Mesodermal cell (in vitro differentiated cells): ENCODE measurements around the gene CTU1.

Source experiments
- H3K27ac ChIP-seq: 2 replicates; pipeline ENCODE4 v1.7.0; 2013; ENCODE audit warnings: mild to moderate bottlenecking, low read depth, low read length, moderate library complexity; ENCODE audit not compliant: severe bottlenecking
- H3K36me3 ChIP-seq: 2 replicates; pipeline ENCODE4 v1.7.1; 2013; ENCODE audit warnings: mild to moderate bottlenecking, low read length, moderate library complexity; ENCODE audit not compliant: control insufficient read depth, insufficient read depth
- H3K4me1 ChIP-seq: one replicate; pipeline ENCODE4 v1.7.1; 2013; ENCODE audit warnings: mild to moderate bottlenecking, low read length; ENCODE audit not compliant: insufficient read depth, control insufficient read depth, poor library complexity, severe bottlenecking
- H3K4me3 ChIP-seq: 2 replicates; pipeline ENCODE4 v1.7.0; 2013; ENCODE audit warnings: low read length, control low read depth, mild to moderate bottlenecking; ENCODE audit not compliant: insufficient read depth, poor library complexity, severe bottlenecking; ENCODE audit errors: extremely low read depth
- H3K9me3 ChIP-seq: 2 replicates; pipeline ENCODE4 v1.7.1; 2013; ENCODE audit warnings: mild to moderate bottlenecking, low read length, moderate library complexity; ENCODE audit not compliant: control insufficient read depth
- WGBS, 2 experiments: methylation state at CpG; one replicate each; pipeline ENCODE4 v1.1.5; 2013; ENCODE audit warnings: missing lambda C conversion rate in 2 of 2; ENCODE audit not compliant: insufficient coverage in 2 of 2; 5-methylcytosine and 5-hydroxymethylcytosine counted together

Gene CTU1

DNA sequence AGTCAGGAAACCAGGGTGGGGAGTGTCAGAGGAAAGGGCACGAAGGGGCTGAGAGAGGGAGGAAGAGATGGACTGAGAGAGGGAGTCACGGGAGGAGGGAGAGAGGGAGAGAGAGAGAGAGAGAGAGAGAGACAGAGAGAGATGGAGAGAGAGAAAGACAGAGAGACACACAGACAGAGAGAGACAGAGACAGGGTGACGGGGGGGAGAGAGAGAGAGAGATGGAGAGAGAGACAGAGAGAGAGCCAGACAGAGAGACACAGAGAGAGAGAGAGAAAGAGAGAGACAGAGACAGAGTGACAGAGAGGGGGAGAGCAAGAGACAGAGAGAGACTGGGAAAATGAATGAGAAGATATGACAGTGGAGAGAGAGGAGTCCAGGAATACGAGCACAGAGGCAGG, 25.0 kb downstream of the CTU1 start:
- no peaks in the 10 kb centered on the region for H3K4me1 ChIP-seq
- H3K27ac ChIP-seq = no peak overlapping the region
- H3K4me3 ChIP-seq = no peak overlapping the region
- 71 to 72% methylated on average over 4 of the region's 4 CpGs for WGBS, 2 experiments
- no peaks in the 10 kb centered on the region for H3K36me3 ChIP-seq
- no peaks in the 10 kb centered on the region for H3K9me3 ChIP-seq

- WGBS, 2 experiments = 41 to 66% methylated on average over 3 to 6 of the region's 7 CpGs
- H3K36me3 ChIP-seq = no peaks in the 10 kb centered on the region
Observed at GRCh38 chr19:51082611-51083010, 25.6 kb downstream of the CTU1 start, which contains the start of gene KLK14. Gene KLK14 (minus strand): TSS chr19:51082887. CDS start chr19:51082614, 273 bp downstream.

DNA sequence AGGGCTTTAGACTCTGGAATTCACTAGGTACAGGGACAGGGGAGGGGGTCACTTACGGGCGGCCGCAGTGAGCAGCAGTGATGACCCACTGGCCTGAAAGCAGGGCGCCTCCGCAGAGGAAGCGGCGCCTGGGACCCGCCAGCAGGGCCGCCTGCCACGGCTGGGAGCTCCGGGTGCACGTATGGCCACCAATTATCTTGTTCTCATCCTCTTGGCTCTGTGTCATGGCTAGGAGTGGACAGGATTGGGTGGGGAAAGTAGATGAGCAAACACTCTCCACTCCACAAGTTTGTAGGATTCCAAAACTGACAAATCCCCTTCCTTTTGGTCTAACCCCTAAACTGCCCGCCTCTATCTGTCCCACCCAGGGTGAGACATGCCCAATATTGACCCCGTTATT, 26.7 kb downstream of the CTU1 start:
- Histone ChIP-seq H3K36me3 (no peaks in the 10 kb centered on the region), H3K9me3 (no peaks in the 10 kb centered on the region), H3K27ac (no peak overlapping the region), H3K4me1 (no peaks in the 10 kb centered on the region), H3K4me3 (no peak overlapping the region)
- WGBS, 2 experiments = 84 to 98% methylated on average over 8 to 13 of the region's 14 CpGs

More at GRCh38 chr19:51082611-51083010, 25.6 kb downstream of the CTU1 start, which contains the start of gene KLK14:
- Histone ChIP-seq H3K27ac (no peak within 1 kb of the TSS), H3K9me3 (no peaks in the 10 kb centered on the region), H3K4me1 (no peaks in the 10 kb centered on the region), H3K4me3 (no peak within 1 kb of the TSS)

DNA sequence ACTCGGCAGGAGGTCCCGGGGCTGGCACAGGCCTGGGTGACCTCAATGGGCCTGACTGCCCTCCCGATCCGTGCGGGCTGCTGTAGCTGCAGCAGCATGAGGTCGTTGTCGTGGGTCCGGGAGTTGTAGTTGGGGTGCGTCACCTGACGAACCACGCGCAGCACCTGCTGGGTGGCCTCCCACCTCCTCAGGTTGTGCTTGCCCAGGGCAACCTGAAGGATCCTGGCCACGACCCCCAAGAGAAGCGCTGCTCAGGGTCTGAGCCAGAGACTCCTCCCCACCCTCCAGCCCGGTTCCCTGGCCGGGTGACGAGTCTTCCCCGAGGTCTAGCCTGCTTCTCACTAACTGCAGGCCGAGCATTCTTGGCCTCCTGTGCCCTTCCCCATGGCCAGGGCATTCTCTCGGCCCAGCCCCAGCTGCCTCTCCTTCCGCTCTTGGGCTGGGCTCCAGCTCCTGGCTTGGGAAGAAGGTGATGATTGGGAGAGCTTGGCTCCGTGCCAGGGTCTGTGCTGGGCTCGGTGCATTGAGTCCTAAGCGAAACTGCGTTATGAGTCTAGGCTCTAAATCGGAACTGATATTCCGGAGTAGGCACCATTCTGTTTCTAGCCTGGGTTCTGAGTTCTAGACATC, 28.6 kb downstream of the CTU1 start:
- Histone ChIP-seq H3K4me1 (no peaks in the 10 kb centered on the region), H3K4me3 (no peak overlapping the region)
- 92 to 93% methylated on average over 24 to 25 of the region's 27 CpGs for WGBS, 2 experiments

DNA sequence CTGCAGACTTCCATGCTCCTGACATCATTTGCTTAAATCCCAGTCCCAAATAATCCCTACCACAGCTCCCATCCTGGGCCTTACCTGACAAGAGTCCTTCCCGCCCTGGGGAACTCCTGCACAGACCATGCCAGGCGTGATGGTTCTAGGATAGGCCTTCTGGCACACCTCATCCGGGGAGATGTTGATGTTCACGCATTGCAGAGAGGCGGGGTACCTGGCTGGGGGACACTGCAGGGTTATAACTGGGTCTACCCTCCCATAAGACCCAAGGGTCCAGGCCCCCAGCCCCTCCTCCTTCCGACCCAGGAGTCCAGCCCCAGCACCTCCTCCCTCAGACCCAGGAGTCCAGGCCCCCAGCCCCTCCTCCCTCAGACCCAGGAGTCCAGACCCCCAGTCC, 29.5 kb downstream of the CTU1 start:
- no peak overlapping the region for H3K27ac ChIP-seq
- H3K4me3 ChIP-seq = no peak overlapping the region
- no peaks in the 10 kb centered on the region for H3K4me1 ChIP-seq
- WGBS, 2 experiments = 91 to 92% methylated on average over 6 of the region's 6 CpGs
- H3K36me3 ChIP-seq = no peaks in the 10 kb centered on the region
- no peaks in the 10 kb centered on the region for H3K9me3 ChIP-seq

More for the DNA sequence above, 28.6 kb downstream of the CTU1 start:
- no peaks in the 10 kb centered on the region for H3K36me3 ChIP-seq
- no peaks in the 10 kb centered on the region for H3K9me3 ChIP-seq
- H3K27ac ChIP-seq = no peak overlapping the region

DNA sequence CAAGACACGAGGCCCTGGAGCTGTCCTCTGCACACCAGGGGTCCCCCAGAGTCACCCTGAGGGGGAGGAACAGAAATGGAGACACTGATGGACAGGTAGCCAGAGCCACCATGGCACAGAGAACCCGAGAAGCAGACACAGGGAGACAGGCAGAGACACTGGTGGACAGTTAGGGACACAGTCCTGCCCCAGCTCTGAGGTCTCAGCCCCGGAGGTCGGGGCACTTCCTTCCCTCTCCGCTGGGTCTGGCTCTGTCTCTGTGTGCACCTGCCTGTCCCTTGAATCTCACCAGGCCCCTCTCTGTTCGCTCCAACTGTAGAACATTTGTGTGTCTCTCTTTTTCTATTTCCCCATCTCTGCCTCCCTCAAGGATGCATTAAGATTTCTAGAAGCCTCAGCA, 30.1 kb downstream of the CTU1 start:
- Histone ChIP-seq H3K36me3 (no peaks in the 10 kb centered on the region), H3K4me1 (no peaks in the 10 kb centered on the region), H3K4me3 (no peak overlapping the region), H3K9me3 (no peaks in the 10 kb centered on the region), H3K27ac (no peak overlapping the region)
- WGBS, 2 experiments = 80 to 81% methylated on average over 6 of the region's 6 CpGs

DNA sequence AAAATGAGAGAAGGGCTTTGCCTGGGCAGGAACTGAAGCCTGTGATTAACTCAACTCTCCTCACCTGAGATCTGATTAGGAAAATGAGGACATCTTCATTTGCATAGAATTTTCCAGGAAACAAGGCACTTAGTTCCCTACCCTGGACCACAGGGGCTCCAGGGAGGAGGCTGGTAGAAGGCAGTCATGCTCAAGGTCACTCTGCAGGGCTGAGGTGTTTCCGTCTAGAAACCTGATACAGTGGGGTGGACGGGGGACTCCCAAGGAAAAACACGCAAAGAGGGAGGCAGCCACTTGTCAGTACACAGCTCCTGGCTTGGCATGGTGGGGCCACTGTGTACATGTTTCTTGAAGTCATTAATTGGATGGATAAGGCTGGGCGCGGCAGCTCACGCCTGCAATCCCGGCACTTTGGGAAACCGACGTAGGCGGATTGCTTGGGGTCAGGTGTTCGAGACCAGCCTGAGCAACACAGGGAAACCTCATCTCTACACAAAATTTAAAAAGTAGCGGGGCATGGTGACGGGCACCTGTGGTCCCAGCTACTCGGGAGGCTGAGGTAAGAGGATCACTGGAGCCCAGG, 31.5 kb downstream of the CTU1 start:
- H3K4me3 ChIP-seq = no peak overlapping the region
- 90 to 91% methylated on average over 12 to 13 of the region's 14 CpGs for WGBS, 2 experiments
- H3K36me3 ChIP-seq = no peaks in the 10 kb centered on the region
- no peaks in the 10 kb centered on the region for H3K9me3 ChIP-seq
- no peak overlapping the region for H3K27ac ChIP-seq
- H3K4me1 ChIP-seq = no peaks in the 10 kb centered on the region

DNA sequence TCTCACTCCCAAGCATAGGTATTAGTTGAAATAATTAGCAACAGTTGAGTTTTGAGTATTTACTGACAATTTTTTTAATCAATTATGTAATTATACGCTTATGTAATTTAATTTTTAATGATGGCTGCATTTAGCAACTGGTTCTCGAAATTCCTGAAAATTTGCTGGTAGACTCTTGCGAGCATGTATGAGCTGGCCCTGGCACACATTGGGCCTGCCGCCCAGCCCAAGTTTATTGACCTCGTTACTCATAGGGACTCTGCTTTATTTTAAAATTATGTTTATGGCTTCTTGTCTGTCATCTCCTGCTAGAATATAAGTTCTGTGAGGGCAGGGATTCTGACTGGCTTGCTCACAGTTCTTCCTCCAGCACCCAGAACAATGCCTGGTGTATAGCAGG, 32.2 kb downstream of the CTU1 start:
- Histone ChIP-seq H3K27ac (no peak overlapping the region), H3K4me1 (no peaks in the 10 kb centered on the region), H3K36me3 (no peaks in the 10 kb centered on the region), H3K4me3 (no peak overlapping the region), H3K9me3 (no peaks in the 10 kb centered on the region)
- WGBS, 2 experiments = 84 to 96% methylated on average over 3 to 4 of the region's 5 CpGs

DNA sequence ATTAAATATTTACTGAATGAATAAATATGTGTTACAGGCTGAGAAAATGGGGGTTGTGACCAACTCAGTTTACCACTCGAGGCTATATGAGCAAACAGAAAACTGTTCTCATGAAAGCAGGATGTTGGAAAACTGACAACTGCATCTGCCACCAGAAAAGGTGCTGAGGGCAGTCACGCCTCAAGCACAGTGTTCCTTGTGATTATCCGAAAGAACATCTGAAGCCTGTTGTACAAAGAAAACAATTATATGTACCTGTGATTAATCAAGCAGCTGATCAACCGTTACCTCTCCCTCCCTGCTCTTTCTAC, 37.2 kb downstream of the CTU1 start:
- H3K27ac ChIP-seq = no peak overlapping the region
- 86 to 94% methylated on average over 3 to 4 of the region's 4 CpGs for WGBS, 2 experiments

DNA sequence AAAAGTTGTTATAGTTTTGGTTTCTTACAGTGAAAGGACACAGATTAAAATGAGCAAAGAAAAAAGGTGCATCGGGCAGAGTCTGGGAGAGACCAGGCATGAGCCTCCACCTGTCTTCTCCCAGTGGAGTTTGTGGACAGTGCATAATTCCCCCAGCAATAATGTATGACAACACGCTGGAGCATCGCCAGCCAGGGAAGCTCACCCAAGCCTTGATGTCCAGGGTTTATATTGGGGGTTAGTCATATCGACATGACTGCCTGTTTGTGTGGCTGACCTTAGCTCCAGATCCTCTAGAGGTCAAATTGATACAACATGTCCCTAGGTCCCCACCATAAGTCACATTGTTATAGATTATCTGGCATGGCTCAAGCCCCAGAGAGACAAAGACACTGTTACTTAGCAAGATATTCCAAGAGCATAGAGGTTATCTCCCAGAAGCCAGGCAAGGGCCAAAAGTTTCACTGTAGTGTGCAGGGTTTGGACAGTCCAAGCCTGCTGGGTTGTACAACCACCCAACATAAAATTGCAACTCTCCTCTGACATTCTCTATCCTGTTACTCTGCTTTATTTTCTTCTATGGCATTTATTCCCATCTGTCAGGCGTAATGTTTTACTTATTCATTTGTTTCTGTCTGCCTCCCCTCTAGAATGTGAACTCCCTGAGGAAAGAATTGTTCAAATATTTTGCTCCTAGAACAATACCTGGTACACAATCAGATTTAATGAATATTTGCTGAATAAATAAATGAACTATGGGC, 37.7 kb downstream of the CTU1 start:
- H3K4me1 ChIP-seq = no peaks in the 10 kb centered on the region
- no peaks in the 10 kb centered on the region for H3K9me3 ChIP-seq
- 84 to 95% methylated on average over 3 to 4 of the region's 5 CpGs for WGBS, 2 experiments
- H3K4me3 ChIP-seq = no peak overlapping the region
- H3K27ac ChIP-seq = no peak overlapping the region
- H3K36me3 ChIP-seq = no peaks in the 10 kb centered on the region

More for the DNA sequence above, 37.2 kb downstream of the CTU1 start:
- H3K4me1 ChIP-seq = no peaks in the 10 kb centered on the region
- H3K4me3 ChIP-seq = no peak overlapping the region
- H3K9me3 ChIP-seq = no peaks in the 10 kb centered on the region
- no peaks in the 10 kb centered on the region for H3K36me3 ChIP-seq
